ENCODE data around the gene COL4A3. TPM values are rescaled to one million over a fixed set of nuclear protein-coding genes. Genes with fewer than 3 reads are reported as not detected.

Gene COL4A3
- total RNA-seq, 2 donors from 2014 or later: 2.7 to 8.0 TPM

Other genes with a start within 250 kb of the COL4A3 start
- 10 to 100 TPM in 1 of 2 donors, 1 to 10 TPM in 1; 3.8 to 10.0 TPM for gene COL4A4, start 419 bp upstream of the COL4A3 start, total RNA-seq
- 100 to 1,000 TPM in 1 of 2 donors, 10 to 100 TPM in 1; 93.1 to 116 TPM for gene MFF, start 160.6 kb downstream of the COL4A3 start, total RNA-seq
- gene TM4SF20, start 214.7 kb downstream of the COL4A3 start, total RNA-seq: not detected
- not detected for gene SCYGR1, start 223.3 kb downstream of the COL4A3 start, total RNA-seq